Aorta (tissue), 5 donors: Measurements from ENCODE around the gene LRP1B. TPM values are rescaled to one million over a fixed set of nuclear protein-coding genes. Genes with fewer than 3 reads are reported as not detected.
"Not testable (repeated sequence)": the region's sequence is repeated elsewhere in the genome, so short reads cannot be mapped to it uniquely, and the experiment has no call there.

ENCODE experiments used
- ATAC-seq: fragments of 200-7000 bp; cut with Tn5 transposase; one replicate; pipeline ENCODE4 v1.9.1; 2022; ENCODE audit warnings: moderate library complexity; ENCODE audit not compliant: low FRiP score
- DNase-seq, 2 donors: peaks; one replicate each; pipeline ENCODE4 v3.0.0-alpha.2; 2020
- H3K27ac ChIP-seq, 2 donors: one replicate each; pipeline ENCODE4 v1.5.1; 2013; ENCODE audit warnings: low read length in 2 of 2, mild to moderate bottlenecking in 2 of 2, moderate library complexity in 2 of 2, control low read depth in 1 of 2, inconsistent platforms in 1 of 2, low read depth in 1 of 2
- H3K27me3 ChIP-seq, 2 donors: one replicate each; pipeline ENCODE4 v1.6.1; 2013; ENCODE audit warnings: control low read depth in 1 of 2, low read length in 1 of 2, mild to moderate bottlenecking in 1 of 2, moderate library complexity in 1 of 2; ENCODE audit not compliant: insufficient read depth in 2 of 2, control insufficient read depth in 1 of 2
- H3K36me3 ChIP-seq, 2 donors: one replicate each; pipeline ENCODE4 v1.6.1; 2013; ENCODE audit warnings: control low read depth in 1 of 2, low read length in 1 of 2, mild to moderate bottlenecking in 1 of 2; ENCODE audit not compliant: insufficient read depth in 2 of 2, control insufficient read depth in 1 of 2
- H3K4me1 ChIP-seq, 2 donors: one replicate each; pipeline ENCODE4 v1.6.1; 2013; ENCODE audit warnings: low read length in 2 of 2, control low read depth in 1 of 2, mild to moderate bottlenecking in 1 of 2, moderate library complexity in 1 of 2; ENCODE audit not compliant: insufficient read depth in 2 of 2, control insufficient read depth in 1 of 2
- H3K4me3 ChIP-seq, 2 donors: one replicate each; pipeline ENCODE4 v1.5.1; 2013; ENCODE audit warnings: low read length in 2 of 2, control low read depth in 1 of 2, mild to moderate bottlenecking in 1 of 2
- H3K9me3 ChIP-seq: one replicate; pipeline ENCODE4 v1.6.1; 2013; ENCODE audit warnings: mild to moderate bottlenecking, low read length; ENCODE audit not compliant: control insufficient read depth
- WGBS, 2 donors: extraction: QIAGEN DNeasy Blood & Tissue Kit; methylation state at CpG; one replicate each; pipeline ENCODE4 v1.1.7; 2013; 5-methylcytosine and 5-hydroxymethylcytosine counted together
- intact Hi-C, 2 donors: fragments of 100-400 bp; cut with DNase I; formaldehyde crosslinking; loops; one replicate each; pipeline versions ENCODE4 v1.14.2 to v1.15.0; 2022
- polyA plus RNA-seq, 2 donors: library from polyadenylated mRNA; stranded (reverse); fragments of 200-250 nt; gene quantifications; one replicate each; pipeline ENCODE4 v1.2.3, GENCODE V29; 2013
- total RNA-seq, 2 donors: library from RNA; stranded (reverse); fragmentation: NEBNext Ultra II Directional; extraction: Animal tissue kit (Norgen Biotek cat#: 25700); gene quantifications; one replicate each; pipeline ENCODE4 v1.2.1, GENCODE V29; 2021
- donor health status: healthy with polysubstance abuse.
- donor health status: Bipolar disorder and iron deficiency.
- donor health status: DM: no; HTN: no; CAD: no.
- donor health status: DM: no; HTN: no; CAD: no.
- donor health status: DM: yes; HTN: yes; CAD: no.

The LRP1B gene
- total and polyA plus RNA-seq, 4 donors, result 0.33 to 0.94 TPM; not detected in 2

GRCh38 chr2:141199711-141200110 is 931.1 kb downstream of the LRP1B start:
- H3K36me3 ChIP-seq, result no peaks in the 10 kb centered on the region
- H3K4me1 ChIP-seq, result no peaks in the 10 kb centered on the region
- ATAC-seq, result no peak
- H3K27me3 ChIP-seq, result no peaks in the 10 kb centered on the region
- H3K27ac ChIP-seq, result no peak overlapping the region
- H3K4me3 ChIP-seq, result no peak overlapping the region
- DNase-seq, result no peak
- no peaks in the 10 kb centered on the region for H3K9me3 ChIP-seq
- intact Hi-C loops, result no loop called here

DNA sequence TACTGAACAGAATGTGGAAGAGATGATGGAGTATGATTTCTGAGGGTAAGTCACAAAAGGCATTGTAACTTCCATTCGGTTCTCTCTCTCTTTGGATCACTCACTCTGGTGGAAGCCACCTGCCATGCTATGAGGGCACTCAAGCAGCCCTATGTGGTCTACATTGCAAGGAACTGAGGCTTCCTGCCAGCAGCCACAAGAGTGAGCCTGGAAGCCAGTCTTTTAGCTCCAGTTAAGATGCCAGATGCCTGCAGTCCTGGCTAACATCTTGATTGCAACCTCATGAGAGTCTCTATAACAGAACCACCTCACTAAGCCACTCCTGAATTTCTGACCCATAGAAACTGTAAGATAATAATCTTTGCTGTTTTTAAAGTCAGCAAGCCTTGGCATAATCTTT is 935.7 kb downstream of the LRP1B start:
- H3K4me1 ChIP-seq, result no peaks in the 10 kb centered on the region
- H3K9me3 ChIP-seq, result no peaks in the 10 kb centered on the region
- 81 to 86% methylated on average over 1 of the region's 1 CpG for WGBS, 2 donors
- ATAC-seq (no peak), DNase-seq (no peak)
- H3K4me3 ChIP-seq, result no peak overlapping the region
- H3K36me3 ChIP-seq, result no peaks in the 10 kb centered on the region
- no peaks in the 10 kb centered on the region for H3K27me3 ChIP-seq
- H3K27ac ChIP-seq, result no peak overlapping the region
- intact Hi-C loops, result no loop called here

DNA sequence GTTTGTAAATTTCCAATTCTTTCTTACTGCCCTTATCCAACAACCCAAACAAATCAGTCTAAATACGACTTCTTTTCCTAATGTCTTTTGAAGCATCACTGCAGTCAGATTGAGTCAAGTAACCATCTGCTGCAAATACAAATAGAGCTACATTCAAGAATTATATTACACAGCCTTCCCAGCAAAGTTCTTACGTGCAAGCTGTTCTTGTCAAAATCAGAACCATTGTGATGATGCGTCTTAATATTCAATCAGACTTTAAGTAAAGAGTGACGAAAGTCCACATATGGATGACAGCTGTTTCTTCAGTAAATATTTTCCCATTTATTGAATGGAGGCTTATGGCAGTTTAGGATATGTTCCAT is 943.8 kb downstream of the LRP1B start:
- 44 to 49% methylated on average over 4 of the region's 4 CpGs for WGBS, 2 donors

DNA sequence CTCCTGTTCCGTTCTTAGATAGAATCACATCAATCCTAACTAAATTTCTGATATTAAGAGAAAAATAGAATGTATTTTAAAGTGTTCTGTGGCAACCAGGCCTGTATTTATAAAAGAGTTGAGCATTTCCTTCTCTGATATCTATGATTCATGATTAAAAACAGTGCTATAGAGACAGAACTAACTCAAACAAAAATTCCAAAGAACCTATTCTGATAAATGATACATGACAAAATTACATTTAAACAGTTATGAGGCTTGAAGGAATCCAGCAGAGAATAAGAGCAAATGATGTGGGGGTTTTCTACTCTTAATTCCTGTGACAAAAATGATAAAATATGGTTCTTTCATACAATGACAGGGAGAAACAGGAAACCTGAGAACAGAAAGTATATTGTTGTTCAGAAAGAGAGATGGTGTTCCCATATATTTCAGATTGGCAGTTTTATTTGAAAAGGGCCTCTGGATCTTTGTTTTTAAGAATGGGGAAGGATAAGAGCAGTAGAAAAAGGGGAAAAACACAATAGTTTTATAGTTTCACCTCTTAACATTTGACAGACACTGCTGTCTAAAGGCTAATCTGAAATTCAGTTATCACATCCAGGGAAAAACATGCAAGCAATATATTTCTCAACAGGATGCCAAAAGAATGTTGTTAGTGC is 944.3 kb downstream of the LRP1B start:
- 33 to 43% methylated on average over 1 of the region's 1 CpG for WGBS, 2 donors
- no peak for ATAC-seq
- intact Hi-C loops, result no loop called here

More for the DNA sequence above, 943.8 kb downstream of the LRP1B start:
- DNase-seq (no peak), ATAC-seq (no peak)
- no peaks in the 10 kb centered on the region for H3K4me1 ChIP-seq
- H3K4me3 ChIP-seq, result no peak overlapping the region
- intact Hi-C loops, result no loop called here
- no peaks in the 10 kb centered on the region for H3K27me3 ChIP-seq
- no peaks in the 10 kb centered on the region for H3K9me3 ChIP-seq
- H3K27ac ChIP-seq, result no peak overlapping the region
- no peaks in the 10 kb centered on the region for H3K36me3 ChIP-seq

GRCh38 chr2:141182246-141182645 is 948.6 kb downstream of the LRP1B start:
- no peak overlapping the region for H3K4me3 ChIP-seq
- intact Hi-C loops, result no loop called here
- no peaks in the 10 kb centered on the region for H3K27me3 ChIP-seq
- H3K4me1 ChIP-seq, result no peaks in the 10 kb centered on the region
- no peak for ATAC-seq
- no peaks in the 10 kb centered on the region for H3K9me3 ChIP-seq
- DNase-seq, result no peak
- WGBS, 2 donors, result 99 to 100% methylated on average over 1 of the region's 1 CpG
- no peaks in the 10 kb centered on the region for H3K36me3 ChIP-seq
- no peak overlapping the region for H3K27ac ChIP-seq

More for the DNA sequence above, 944.3 kb downstream of the LRP1B start:
- Histone ChIP-seq H3K27me3 (no peaks in the 10 kb centered on the region), H3K4me3 (no peak overlapping the region), H3K4me1 (no peaks in the 10 kb centered on the region), H3K36me3 (no peaks in the 10 kb centered on the region), H3K9me3 (no peaks in the 10 kb centered on the region), H3K27ac (no peak overlapping the region)
- DNase-seq, result no peak

DNA sequence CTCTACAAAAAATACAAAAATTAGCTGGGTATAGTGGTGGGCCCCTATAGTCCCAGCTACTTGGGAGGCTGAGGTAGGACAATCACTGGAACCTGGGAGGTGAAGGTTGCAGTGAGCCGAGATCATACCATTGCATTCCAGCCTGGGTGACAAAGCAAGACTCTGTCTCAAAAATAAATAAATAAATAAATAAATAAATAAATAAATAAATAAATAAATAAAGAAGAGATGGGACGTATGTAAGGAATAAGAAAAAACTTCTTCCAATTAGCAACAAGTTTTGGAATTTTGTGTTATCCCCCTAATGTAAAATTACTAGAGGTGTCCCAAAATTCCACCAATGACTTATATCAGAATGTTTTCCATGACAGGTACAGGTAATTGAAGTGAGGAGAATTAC is 961.7 kb downstream of the LRP1B start:
- H3K27ac ChIP-seq, intact Hi-C loops, H3K27me3 ChIP-seq, ATAC-seq, H3K36me3 ChIP-seq, H3K4me1 ChIP-seq, DNase-seq, H3K9me3 ChIP-seq, H3K4me3 ChIP-seq: not testable (repeated sequence)
- WGBS, 2 donors, result 94 to 98% methylated on average over 2 of the region's 2 CpGs

- Histone ChIP-seq H3K36me3 (no peaks in the 10 kb centered on the region), H3K4me1 (no peaks in the 10 kb centered on the region), H3K27me3 (no peaks in the 10 kb centered on the region), H3K27ac (no peak overlapping the region), H3K4me3 (no peak overlapping the region), H3K9me3 (no peaks in the 10 kb centered on the region)
- no peak for DNase-seq
- WGBS, 2 donors, result 51 to 55% methylated on average over 3 of the region's 3 CpGs
- intact Hi-C loops, result no loop called here
- ATAC-seq, result no peak
Observed at GRCh38 chr2:141162314-141162713, 968.5 kb downstream of the LRP1B start.

DNA sequence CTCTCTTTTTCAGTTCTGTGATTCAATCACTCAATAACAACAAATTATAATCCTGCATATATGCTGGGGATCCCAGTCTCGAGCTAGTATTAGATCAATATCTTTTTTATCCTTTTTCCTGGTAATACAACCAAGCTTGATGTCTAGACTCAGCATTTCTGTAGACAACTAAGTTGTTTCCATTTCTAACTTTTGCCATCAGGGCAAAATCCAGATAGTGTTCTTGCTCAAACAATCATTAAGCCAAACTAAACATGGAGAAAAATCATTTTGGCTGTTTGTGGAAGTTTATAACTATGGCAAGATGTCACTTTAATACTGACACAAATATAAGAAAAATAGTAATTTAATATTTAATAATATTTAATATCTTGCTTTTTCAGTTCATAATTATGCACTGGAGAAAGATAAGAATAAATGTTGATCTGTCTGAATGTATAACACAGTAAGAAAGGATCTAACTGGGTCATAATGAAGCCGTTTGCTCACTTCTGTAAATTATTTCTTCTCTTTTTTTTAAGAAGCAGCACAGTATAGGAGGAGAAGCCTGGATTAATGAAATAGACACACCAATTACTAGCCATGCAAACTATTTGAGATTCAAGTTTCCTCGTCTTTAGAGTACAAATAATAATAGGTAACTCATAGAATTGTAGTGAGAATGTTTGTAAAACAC is 979.1 kb downstream of the LRP1B start:
- no peak for ATAC-seq

GRCh38 chr2:141142025-141142424 is 988.8 kb downstream of the LRP1B start:
- no peak for ATAC-seq
- Histone ChIP-seq H3K36me3 (no peaks in the 10 kb centered on the region), H3K27me3 (no peaks in the 10 kb centered on the region), H3K4me3 (no peak overlapping the region), H3K4me1 (no peaks in the 10 kb centered on the region), H3K27ac (no peak overlapping the region), H3K9me3 (no peaks in the 10 kb centered on the region)
- intact Hi-C loops, result no loop called here
- no peak for DNase-seq
- 91 to 93% methylated on average over 3 of the region's 3 CpGs for WGBS, 2 donors

More for the DNA sequence above, 979.1 kb downstream of the LRP1B start:
- H3K9me3 ChIP-seq, result no peaks in the 10 kb centered on the region
- DNase-seq, result no peak
- H3K4me3 ChIP-seq, result no peak overlapping the region
- no peaks in the 10 kb centered on the region for H3K36me3 ChIP-seq
- no peaks in the 10 kb centered on the region for H3K4me1 ChIP-seq
- no peaks in the 10 kb centered on the region for H3K27me3 ChIP-seq
- intact Hi-C loops, result no loop called here
- WGBS, 2 donors, result 5 to 13% methylated on average over 3 of the region's 3 CpGs
- no peak overlapping the region for H3K27ac ChIP-seq
